GM18508 (cell line): Measurements from ENCODE around the gene NLRP1.

ENCODE experiments used
- ATAC-seq: cut with Tn5 transposase; IDR thresholded peaks from one replicate; pipeline ENCODE4 v1.9.1; 2021; ENCODE audit warnings: moderate number of reproducible peaks; ENCODE audit not compliant: insufficient read depth, unreplicated experiment

The NLRP1 gene

GRCh38 chr17:5526821-5527598 is 57.3 kb downstream of the NLRP1 start:
- ATAC-seq = no peak

- ATAC-seq = no peak
Measured at GRCh38 chr17:5523249-5523648, 61.1 kb downstream of the NLRP1 start.

- no peak for ATAC-seq
Measured at GRCh38 chr17:5522476-5522875, 61.8 kb downstream of the NLRP1 start.

GRCh38 chr17:5516060-5516792 is 68.1 kb downstream of the NLRP1 start:
- ATAC-seq = no peak

- no peak for ATAC-seq
Measured at GRCh38 chr17:5514976-5515375, 69.3 kb downstream of the NLRP1 start.

- ATAC-seq = no peak
Measured at GRCh38 chr17:5513628-5514027, 70.7 kb downstream of the NLRP1 start.

- no peak for ATAC-seq
Measured at GRCh38 chr17:5511401-5512225, 72.7 kb downstream of the NLRP1 start.

GRCh38 chr17:5510771-5511170 is 73.5 kb downstream of the NLRP1 start:
- ATAC-seq = no peak

GRCh38 chr17:5509482-5509881 is 74.8 kb downstream of the NLRP1 start:
- no peak for ATAC-seq

- no peak for ATAC-seq
Measured at GRCh38 chr17:5508810-5509209, 75.5 kb downstream of the NLRP1 start.

GRCh38 chr17:5506307-5506706 is 78.0 kb downstream of the NLRP1 start:
- ATAC-seq = no peak

- no peak for ATAC-seq
Measured at GRCh38 chr17:5502552-5502951, 81.8 kb downstream of the NLRP1 start.

GRCh38 chr17:5501685-5502084 is 82.6 kb downstream of the NLRP1 start:
- ATAC-seq = no peak

GRCh38 chr17:5500589-5501391 is 83.5 kb downstream of the NLRP1 start:
- ATAC-seq = no peak

- ATAC-seq = no peak
Measured at GRCh38 chr17:5500247-5500588, 84.1 kb downstream of the NLRP1 start.

GRCh38 chr17:5499476-5500231 is 84.7 kb downstream of the NLRP1 start:
- no peak for ATAC-seq

GRCh38 chr17:5492970-5493369 is 91.3 kb downstream of the NLRP1 start:
- ATAC-seq = no peak

- ATAC-seq = no peak
Measured at GRCh38 chr17:5488752-5489151, 95.6 kb downstream of the NLRP1 start.
